Endometrial microvascular endothelial cells (primary cell): ENCODE results near the gene IQUB. TPM values are rescaled to one million over a fixed set of nuclear protein-coding genes. Genes with fewer than 3 reads are reported as not detected.
"Not testable (repeated sequence)": the region's sequence is repeated elsewhere in the genome, so short reads cannot be mapped to it uniquely, and the experiment has no call there.

Experiments used
- in situ Hi-C: cut with HindIII; loops from 2 replicates; pipeline ENCODE4 v1.10.0; 2017; ENCODE audit warnings: low sequenced_read_pairs, low pct_unique_long_range_greater_than_20kb; ENCODE audit errors: inconsistent ontology term
- total RNA-seq: library from RNA; depleted of rRNA; stranded (reverse); fragments of >200 nt; gene quantifications from one replicate; pipeline ENCODE4 v1.2.3, GENCODE V29; 2015; ENCODE audit errors: inconsistent ontology term

The IQUB gene
- total RNA-seq, 1 donor from 2014 or later, result 0.09 TPM

DNA sequence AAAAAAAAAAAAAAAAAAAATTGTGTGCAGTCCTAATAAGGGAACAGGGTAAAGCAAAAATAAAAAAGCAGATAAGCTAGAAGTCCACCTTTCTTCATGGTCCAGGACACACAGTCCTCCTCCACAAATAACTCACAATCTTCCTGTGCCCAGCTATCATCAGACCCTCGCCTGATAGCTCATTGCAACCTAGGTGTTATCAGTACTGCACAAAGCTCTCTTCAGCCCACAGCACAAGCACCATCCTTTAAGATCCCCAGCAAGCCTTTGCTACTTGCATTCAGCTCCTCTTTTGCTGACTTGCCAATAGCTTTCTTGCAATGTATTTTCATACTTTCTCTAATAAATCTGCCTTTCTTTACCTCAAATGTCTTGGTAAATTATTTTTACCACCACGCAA lies 18.2 kb upstream of the IQUB start:
- in situ Hi-C loops, result no loop called here

DNA sequence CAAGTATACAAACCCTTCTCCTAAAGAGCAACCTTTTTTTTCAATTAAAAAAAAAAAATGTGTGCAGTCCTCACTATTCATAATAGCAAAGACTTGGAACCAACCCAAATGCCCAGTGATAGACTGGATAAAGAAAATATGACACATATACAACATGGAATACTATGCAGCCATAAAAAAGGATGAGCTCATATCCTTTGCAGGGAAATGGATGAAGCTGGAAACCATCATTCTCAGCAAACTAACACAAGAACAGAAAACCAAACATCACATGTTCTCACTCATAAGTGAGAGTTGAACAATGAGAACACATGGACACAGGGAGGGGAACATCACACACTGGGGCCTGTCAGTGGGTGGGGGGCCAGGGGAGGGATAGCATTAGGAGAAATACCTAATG lies 17.7 kb upstream of the IQUB start:
- in situ Hi-C loops, result not testable (repeated sequence)

DNA sequence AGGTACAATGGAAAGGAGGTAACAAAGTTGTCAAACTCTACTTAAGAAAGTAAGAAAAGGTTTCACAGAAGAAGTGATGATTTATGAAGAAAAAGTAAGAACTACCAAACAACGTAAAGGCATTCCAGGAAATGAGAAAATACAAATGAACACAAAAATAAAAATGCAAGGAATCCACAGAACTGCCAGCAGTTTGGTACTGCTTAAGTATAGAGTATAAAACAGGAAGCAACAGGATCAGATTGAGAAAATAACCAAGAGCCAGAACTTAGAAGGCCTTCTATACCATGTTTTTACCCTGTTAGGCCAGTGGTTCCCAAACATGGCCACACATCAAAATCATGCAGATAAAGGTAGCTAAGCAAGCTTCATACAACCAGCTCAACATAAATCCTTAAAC lies 14.0 kb upstream of the IQUB start:
- in situ Hi-C loops, result no loop called here

DNA sequence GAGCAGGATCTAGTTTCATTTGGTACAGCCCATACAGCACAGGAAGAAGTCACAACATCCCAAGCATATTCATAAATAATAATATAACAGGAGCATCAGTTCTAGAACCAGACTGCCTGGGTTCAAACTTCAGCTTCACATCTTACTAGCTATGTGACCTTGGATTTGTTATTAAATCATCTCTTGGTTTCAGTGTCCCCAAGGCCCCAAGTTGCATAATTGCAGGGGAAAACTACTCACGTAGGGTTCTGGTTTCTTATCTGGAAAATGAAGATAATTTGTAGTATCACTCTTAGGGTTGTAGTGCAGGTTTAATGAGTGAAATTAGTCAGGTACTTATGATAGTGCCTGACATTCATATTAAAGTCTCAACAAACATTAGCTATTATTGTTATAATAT lies 5.5 kb upstream of the IQUB start:
- in situ Hi-C loops, result no loop called here

DNA sequence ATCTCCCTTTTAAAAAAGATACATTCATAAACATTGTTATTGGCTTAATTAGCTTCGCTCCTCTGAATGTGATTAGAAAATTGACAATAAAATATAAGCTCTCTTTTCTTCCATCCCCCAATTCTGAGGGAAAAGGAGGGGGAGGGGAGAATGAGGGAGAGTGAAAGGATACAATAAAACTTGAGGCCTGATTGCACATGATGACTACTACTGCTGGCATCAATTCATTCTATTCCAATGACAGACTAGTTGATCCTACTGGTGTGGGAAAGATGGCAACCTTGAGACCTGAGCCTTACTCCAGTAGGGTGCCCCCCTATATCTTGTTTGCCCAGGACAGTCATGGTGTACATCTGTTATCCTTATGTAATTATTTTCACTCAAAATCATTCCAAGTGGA lies 4.5 kb upstream of the IQUB start:
- in situ Hi-C loops, result no loop called here

DNA sequence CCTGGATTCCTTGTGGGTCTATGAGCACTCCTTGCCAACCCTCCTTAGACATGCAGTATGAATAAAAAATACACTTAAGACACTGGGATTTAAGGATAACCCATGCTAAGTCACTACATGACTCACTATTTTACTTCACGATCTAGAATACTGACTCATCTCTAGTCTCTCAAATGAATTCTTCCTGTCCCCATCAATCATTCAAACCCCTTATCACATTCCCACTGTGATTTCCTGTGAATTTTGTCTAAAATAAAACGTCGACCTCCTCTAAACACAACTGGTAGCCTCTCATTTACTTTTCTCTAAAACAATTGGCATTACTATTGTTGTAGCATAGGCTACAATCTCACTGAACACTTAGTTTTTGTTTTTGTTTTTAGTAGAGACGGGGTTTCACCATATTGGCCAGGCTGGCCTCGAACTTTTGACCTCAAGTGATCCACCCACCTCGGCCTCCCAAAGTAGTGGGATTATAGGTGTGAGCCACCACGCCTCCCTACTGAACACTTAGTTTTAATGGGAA lies 3.9 kb upstream of the IQUB start:
- in situ Hi-C loops, result no loop called here

DNA sequence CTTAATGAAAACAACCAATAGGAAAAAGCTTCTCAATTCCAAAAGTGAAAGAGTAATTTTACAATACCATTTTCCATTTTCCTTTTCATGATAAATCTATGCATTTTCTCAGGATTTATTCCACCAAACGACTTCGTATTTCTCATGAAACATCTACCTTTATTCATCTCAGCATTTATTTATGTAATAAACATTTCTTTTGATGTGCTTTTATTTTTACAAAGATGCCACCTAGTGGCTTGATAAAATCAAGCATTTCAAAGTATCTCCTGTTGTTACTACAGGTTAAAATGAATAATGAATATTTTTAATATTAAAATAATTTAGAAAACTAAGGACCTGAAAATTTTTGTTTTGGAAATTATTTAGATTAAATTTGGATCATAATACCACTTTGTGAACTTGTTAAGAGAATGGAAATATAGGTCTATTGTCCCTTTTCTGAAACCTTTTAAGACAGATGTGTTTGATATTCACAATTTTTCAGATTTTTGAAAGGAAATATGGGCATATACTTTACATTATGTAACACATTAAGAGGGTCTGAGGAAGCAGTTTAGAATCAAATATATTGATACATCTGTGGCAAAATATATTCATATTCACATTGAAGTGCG lies 2.7 kb upstream of the IQUB start:
- in situ Hi-C loops, result no loop called here

DNA sequence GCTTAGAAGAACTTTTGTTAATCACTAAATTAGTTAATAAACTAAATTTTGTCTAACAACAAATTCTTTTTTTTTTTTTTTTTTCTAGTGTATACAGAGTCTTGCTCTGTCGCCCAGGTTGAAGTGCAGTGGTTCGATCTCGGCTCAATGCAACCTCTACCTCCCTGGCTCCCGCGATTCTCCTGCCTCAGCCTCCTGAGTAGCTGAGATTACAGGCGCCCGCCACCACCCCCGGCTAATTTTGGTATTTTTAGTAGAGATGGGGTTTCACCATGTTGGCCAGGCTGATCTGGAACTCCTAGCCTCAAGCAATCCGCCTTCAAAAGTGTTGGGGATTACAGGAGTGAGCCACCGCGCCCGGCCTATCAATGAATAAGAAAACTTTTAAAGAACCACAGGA lies 1.1 kb upstream of the IQUB start:
- in situ Hi-C loops, result no loop called here

DNA sequence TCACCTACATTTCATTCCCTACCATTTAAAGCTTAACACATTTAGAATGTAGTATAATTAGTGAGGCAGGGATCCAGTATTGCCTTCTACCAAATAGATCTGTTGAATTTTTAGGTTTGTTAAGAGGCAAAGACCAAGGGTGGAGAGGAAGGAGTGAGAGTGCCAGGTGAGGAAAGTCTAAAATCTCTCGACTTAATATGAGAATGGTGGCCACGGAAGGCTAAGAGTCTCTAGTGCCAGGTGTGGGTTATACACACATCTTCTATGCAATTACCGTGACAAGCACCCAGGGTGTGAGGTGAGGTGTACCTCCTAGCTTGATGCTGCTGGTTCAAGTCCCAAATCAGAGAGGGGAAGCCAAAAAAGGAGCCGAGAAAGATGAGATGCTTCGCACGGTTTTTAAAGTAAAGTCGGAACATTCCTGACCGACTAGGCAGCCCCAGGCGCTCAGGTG lies 439 bp downstream of the IQUB start:
- in situ Hi-C loops, result no loop called here

DNA sequence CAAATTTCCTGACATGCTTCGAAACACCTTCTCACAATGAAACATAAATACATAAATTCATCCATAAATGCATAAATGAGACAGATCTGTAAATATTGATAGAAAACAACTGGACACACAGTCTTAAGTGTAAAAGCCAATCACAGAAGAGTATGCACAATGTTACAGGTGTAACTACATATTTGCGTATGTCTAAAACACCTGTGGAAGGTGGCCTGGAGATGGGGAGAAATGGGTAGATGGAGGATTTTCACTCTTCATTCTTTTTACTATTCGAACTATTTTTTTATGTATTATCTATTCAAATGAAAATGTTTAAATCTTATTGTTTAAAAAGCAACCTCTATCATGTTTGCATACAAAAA lies 860 bp downstream of the IQUB start:
- in situ Hi-C loops, result no loop called here

DNA sequence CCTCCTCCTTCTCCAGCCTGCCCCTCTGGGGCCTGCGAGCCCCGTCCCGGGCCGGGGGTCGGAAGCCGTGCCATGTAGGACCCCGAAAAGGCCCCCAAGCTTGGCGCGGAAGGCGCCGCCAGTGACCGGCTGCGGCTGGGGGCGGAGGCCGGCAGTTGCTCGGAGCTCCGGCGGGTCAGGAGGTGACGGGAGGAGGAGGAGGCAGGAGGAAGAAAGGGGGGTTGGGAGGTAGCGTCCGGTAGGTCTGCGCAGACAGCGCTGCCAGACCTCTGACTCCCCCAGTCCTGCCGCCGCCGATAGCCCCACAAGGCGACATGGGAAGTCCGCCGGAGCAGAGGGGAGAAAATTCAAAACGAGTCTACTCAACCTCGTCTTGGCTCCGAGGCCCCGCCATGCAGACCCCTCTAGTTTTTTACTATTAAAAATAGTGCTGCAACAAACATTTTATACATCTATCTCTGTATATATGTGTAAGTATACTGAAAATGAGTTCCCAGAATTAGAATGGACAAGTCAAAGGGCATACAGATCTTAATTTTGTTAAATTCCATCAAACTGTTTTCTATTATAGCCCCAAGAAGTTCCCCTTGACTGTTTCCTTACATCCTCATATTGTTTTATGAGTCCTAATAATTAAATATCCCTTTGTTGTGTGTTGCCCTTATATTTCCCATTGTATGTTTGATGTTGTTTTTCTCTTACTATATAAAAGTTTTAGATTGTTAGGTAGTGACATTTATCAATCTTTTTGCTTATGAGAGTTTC lies 1.4 kb downstream of the IQUB start:
- in situ Hi-C loops, result not testable (repeated sequence)

DNA sequence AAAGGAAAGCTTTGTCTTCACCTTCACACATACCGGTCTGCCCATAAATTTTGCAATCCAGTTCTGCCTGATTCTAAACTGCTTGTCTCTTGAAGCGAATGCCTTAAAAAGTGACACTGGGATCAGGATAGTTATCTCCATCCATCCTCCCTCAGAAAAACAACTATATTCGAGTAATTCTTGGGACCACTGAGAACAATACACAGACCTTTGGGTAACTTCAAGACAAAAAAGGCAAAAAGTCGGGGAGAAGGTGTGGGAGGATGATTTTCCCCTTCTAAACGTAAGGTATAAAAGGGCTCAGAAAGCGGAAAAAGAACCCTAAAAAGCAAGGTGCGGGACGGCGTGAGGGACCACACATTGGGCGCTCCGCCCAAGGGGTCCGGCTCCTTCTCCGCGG lies 2.1 kb downstream of the IQUB start:
- in situ Hi-C loops, result not testable (repeated sequence)

DNA sequence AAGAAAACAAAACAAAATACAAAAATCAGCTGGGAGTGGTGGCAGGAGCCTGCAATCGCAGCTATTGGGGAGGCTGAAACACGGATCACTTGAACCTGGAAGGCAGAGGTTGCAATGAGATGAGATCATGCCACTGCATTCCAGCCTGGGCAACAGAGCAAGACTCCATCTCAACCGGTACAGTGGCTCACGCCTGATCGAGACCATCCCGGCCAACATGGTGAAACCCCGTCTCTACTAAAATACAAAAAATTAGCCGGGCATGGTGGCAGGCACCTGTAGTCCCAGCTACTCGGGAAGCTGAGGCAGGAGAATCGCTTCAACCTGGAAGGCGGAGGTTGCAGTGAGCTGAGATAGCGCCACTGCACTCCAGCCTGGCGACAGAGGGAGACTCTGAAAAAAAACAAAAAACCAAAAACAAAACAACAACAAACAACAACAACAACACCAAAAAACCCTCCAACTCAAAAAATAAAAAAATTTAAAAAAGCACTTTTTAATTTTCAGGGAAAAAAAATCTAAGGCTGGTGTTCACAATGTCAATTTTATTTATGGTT lies 4.3 kb downstream of the IQUB start:
- in situ Hi-C loops, result not testable (repeated sequence)

DNA sequence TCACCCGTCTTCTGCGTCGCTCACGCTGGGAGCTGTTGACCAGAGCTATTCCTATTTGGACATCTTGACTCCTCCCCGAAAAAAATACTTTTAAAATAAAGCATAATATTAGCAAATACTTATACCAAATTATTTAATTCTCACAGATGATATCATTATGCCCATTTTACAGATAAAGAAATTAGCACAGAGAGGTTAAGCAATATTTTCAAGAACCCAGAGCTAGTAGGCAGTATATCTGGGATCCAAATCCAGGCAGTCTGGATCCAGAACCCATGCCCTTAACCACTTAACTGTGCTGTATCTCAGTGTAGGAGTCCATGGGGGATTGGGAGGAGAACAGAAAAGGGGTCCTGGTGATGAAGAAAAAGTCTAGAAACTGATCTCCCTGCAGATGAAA lies 6.1 kb downstream of the IQUB start:
- in situ Hi-C loops, result no loop called here

DNA sequence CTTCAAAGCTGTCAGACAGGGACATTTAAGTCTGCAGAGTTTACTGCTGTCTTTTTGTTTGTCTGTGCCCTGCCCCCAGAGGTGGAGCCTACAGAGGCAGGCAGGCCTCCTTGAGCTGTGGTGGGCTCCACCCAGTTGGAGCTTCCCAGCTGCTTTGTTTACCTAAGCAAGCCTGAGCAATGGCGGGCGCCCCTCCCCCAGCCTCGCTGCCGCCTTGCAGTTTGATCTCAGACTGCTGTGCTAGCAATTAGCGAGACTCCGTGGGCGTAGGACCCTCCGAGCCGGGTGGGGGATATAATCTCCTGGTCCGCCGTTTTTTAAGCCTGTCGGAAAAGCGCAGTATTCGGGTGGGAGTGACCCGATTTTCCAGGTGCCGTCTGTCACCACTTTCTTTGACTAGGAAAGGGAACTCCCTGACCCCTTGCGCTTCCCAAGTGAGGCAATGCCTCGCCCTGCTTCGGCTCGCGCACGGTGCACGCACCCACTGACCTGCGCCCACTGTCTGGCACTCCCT lies 6.6 kb downstream of the IQUB start:
- in situ Hi-C loops, result not testable (repeated sequence)

DNA sequence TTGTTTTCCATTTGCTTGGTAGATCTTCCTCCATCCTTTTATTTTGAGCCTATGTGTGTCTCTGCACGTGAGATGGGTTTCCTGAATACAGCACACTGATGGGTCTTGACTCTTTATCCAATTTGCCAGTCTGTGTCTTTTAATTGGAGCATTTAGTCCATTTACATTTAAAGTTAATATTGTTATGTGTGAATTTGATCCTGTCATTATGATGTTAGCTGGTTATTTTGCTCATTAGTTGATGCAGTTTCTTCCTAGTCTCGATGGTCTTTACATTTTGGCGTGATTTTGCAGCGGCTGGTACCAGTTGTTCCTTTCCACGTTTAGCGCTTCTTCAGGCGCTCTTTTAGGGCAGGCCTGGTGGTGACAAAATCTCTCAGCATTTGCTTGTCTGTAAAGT lies 7.9 kb downstream of the IQUB start:
- in situ Hi-C loops, result not testable (repeated sequence)

DNA sequence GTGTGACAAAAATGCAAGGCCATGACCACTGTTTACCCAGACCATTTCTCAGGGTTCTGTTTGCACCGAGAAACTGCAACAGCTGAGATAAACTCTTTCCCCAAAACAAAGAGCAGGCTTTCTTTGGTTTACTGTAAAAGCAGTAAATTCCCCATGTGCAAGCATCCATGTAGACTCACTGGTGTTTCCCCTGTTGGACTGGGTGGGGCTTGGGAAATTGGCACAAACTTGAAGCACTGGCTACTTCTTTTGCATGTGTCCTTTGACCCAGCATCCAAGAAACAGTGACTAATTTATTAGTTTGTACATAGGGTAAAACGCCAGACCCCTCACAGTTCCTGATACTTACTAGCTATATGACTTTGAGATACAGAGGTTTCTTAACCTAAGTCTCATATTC lies 12.3 kb downstream of the IQUB start:
- in situ Hi-C loops, result no loop called here

DNA sequence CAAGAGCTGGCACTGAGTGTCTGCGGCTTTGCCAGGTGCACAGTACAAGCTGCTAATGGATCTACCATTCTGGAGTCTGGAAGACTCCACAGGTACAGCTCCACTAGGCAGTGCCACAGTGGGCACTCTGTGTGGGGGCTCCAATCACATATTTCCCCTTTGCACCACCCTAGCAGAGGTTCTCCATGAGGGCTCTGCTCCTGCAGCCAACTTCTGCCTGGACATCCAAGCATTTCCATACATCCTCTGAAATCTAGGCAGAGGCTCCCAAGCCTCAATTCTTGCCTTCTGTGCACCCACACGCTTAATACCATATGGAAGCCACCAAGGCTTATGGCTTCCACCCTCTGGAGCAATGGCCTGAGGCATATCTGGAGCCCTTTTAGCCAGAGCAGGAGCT lies 29.2 kb downstream of the IQUB start:
- in situ Hi-C loops, result no loop called here

DNA sequence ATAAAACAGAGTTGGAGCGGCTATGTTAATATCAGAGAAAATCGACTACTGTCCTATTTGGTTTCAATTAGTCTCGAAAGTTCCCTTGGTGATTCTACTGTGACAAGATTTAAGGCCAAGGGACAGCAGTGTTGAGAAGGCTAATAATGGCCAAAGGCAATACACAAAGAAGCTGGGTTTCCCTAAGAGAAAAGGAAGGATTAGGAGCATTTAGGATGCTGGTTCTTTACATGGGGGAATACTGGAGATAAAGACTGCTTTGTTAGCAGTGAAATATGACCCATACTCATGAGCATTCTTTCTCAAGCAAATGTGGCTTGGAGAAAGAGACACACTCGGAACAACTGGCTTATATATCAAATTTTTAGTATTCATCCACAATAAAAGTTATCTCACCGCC lies 32.2 kb downstream of the IQUB start:
- in situ Hi-C loops, result no loop called here

DNA sequence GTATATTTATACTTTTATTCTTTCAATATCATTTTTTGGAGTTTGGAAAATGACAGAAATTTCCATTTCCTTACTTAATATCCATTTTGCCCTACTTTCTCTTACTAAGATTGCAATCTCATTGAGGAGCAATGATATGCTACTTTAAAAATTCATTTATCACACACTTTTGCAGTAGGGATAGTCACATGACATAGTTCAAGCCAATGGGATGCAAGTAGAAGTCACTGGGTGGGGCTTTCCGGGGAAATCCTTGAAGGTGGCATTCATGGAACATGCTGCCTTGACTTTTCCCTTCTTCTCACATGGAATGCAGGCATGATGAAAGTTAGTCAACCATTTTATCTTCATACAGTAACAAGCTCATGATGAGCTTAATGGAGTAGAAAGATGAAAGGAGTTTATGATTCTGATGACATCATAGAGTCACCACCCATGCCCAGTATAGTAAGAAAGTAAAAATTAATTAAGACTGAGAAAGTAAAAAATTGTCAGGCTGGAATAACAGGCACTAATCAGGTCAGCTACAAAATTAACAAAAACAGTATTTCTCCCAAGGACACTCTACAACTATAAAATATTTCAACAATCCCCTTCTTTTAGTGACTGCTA lies 33.4 kb downstream of the IQUB start:
- in situ Hi-C loops, result no loop called here
